ENCODE data around the gene ITFG1.

ITFG1 gene

DNA sequence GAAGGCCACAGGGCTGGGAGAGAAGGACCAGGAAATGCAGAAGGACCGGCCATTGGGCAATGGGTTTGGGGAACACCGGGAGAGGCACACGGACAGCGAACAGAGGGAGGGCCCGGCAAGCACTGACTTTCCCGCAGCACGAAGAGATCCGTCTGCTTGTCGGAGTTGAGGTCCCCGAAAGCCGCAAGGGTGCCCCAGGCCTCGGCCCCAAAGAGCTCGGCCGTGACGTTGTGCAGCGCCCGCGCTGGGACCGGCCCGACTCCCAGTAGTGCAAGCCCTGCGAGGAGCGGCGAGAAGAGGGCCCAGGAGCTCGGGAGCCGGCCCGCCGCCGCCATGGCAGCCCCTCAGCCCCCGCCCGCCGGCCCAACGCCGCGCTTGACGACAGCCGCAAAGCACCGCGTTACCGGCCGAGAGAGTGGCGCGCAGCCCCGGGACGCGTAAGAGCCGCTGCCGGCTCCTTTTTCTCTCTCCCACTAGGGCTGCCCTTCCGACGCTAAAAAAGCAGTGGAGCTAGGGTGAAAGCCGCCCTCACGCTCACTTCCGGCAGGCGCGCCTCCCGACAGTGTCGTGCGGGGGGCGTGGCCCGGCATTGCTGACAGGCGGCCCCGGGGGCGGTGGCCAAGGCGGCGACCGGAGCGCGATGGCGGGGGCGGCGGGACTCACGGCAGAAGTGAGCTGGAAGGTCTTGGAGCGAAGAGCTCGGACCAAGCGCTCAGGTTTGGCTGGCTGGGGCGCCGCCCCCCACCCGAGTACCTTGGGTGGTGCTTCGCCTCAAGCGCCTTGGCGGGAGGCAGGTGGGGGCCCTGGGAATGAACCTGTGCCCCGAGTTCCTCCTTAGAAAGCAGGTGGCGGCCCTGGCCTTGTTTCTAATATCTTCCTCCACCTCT lies at the start of gene ITFG1, which contains the start of gene PHKB:
Gene ITFG1 (minus strand): TSS at position 353 of the 887 bp plus-strand sequence. CDS start 18 bp downstream, at position 335.
Gene PHKB (plus strand): TSS at position 621 of the 887 bp plus-strand sequence. CDS start 20 bp downstream, at position 641.
- DNase-seq (ENCODE audit: low read depth): peak; percentile 59

DNA sequence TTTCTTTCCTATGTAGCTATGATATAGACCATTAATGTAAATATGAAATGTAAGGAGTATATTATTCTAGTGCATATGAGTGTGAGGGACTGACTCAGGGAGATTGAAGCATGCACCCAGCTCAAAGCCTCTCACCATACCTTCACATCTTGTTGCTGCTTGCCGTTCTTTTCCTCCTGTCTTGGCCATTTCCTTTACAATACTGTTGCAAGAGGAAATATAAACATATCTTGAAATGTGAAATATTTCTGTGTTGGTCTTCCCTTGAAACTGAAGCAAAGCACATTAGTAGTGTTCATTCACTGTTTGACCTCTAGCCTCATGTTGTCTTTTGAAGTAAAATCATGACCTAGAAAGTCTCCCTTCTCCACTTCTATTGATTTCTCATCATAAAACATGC lies 46.8 kb upstream of the ITFG1 start:
- DNase-seq (ENCODE audit: low read depth): no peak

DNA sequence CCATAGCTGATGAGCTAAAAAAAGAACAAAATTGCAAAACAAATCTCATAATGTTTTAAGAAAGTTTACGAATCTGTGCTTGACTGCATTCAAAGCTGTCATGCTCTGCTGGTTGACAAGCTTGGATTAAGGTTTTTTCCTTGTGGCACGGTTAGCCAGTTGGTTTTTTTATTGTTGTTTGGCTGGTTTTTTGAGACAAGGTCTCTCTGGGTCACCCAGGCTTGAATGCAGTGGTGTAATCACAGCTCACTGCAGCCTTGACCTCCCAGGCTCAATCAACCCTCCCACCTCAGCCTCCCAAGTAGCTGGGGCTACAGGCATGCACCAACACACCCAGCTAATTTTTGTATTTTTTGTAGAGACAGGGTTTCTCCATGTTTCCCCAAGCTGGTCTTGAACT lies 45.9 kb upstream of the ITFG1 start:
- DNase-seq (ENCODE audit: low read depth): no peak

DNA sequence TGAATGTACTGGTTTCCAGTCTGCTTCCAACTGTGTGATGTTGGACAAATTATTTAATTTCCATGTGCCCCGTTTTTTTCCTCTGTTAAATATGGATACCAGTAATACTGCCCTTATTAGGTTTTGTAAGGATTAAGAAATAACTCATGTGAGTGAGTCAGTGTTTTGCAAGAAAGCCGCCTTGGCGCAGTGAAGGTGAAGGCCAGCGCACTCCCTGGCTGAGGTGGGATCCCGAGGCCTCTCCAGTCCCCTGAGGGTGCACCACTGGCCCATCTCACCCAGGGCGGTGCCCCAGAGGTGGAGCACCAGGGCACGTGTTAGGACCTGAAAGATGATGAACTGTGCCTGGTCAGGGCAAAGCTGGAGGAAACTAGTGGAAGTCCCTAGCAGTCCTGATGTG lies 43.7 kb upstream of the ITFG1 start:
- no peak for DNase-seq (ENCODE audit: low read depth)

DNA sequence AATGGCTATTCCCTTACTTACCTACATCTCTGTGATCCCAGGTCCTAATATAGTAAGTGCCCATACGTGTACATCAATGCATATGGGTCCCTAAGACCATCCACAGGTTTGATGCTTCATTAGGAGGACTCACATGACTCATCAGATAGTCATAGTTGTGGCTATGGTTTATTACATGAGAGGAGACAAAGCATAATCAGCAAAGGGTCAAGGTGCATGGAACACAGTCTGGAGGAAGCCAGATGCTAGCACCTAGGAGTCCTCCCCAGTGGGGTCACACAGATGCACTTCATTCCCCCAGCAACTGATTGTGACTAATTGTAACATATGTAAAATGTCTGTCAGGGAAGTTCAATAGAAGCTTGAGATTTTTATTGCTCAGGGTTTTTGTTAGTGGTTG lies 43.1 kb upstream of the ITFG1 start:
- DNase-seq (ENCODE audit: low read depth): no peak

DNA sequence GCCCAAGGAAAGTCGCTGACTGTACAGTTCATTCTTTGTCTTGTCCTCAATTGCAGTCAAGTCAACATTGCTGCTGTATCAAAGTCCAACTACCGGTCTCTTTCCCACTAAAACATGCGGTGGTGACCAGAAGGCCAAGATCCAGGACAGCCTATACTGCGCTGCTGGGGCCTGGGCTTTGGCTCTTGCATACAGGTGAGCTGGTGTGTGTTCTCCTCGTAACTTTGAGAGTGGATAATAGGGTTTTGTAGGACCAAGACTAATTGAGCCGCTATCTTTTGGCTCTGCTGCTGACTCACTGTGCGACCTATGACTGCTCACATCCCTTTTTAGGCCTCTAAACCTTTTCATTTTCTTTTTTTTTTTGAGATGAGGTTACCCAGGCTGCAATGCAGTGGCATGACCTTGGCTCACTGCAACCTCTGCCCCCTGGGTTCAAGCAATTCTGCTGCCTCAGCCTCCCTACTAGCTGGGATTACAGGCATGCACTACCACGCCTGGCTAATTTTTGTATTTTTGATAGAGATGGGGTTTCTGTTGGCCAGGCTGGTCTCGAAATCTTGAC lies 38.9 kb upstream of the ITFG1 start:
- DNase-seq (ENCODE audit: low read depth): no peak

DNA sequence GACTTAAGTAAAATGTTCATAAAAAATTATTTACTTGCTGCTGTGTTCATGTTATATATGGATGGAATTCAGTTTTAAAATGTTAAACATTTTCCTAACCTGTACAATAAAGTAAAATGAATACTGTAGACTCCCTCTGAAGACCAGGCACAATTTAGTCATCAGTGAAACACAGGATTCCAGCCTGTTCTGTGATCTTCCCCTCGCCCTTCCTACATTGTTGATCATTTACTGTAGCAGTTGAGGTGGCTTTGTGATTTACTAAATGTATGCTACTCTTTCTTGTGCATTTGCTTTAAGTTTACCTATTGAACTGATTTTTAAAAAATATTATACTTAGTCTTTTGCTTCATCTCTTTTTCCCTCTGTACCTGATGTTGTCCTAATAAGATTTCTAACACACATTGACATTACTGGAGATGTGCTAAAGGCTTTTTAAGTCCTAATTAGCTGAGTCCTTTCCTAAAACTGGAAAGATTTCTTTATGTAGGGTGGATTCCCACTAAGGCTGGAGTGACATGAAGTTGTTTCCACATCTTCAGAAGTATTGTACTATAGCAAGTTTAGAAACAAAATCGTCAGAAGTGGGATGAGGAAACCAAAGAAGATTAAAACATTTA lies 38.3 kb upstream of the ITFG1 start:
- no peak for DNase-seq (ENCODE audit: low read depth)

DNA sequence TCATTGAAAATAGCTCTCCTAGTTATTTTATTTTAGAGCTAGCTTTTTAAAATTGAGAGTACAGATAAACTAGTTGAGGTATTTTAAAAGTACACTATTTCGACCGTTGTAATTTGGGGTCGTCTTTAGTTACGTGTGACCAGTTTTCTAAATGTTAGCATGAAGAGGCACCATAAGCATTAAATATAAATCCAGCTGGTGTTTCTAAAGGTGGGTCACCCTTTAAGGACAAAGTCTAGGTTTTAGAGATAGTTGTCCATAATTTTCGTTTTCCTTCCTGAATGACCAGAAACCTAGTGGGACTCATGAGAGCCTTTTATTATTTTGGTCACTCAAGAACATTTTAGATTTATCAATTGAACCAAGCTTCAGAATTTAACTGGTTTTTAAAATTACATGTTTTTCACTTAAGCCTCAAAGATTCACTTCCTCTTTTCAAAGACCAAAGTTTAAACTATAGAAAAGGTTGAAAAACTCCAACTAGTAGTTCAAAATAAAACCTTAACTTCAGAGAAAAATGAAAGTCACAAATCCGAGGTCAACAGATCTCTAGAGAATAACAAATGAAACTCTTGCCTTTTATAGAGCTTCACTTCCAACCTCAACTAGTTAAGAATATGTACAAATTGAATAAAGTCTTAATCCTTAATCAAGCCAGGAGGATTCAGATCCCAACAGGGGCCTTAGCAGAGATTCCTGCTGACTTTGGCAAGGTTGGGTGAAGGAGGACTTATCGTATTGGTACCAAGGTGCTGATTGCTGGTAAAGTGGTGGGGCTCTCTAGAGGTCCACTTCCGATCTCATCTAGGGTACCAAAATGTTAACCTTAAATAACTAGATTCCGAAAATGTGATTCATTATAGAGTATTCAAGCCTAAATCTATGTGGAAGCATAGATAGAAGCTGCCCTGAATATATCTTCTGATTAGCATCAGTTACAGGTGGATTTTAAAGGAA lies 32.8 kb upstream of the ITFG1 start:
- no peak for DNase-seq (ENCODE audit: low read depth)

DNA sequence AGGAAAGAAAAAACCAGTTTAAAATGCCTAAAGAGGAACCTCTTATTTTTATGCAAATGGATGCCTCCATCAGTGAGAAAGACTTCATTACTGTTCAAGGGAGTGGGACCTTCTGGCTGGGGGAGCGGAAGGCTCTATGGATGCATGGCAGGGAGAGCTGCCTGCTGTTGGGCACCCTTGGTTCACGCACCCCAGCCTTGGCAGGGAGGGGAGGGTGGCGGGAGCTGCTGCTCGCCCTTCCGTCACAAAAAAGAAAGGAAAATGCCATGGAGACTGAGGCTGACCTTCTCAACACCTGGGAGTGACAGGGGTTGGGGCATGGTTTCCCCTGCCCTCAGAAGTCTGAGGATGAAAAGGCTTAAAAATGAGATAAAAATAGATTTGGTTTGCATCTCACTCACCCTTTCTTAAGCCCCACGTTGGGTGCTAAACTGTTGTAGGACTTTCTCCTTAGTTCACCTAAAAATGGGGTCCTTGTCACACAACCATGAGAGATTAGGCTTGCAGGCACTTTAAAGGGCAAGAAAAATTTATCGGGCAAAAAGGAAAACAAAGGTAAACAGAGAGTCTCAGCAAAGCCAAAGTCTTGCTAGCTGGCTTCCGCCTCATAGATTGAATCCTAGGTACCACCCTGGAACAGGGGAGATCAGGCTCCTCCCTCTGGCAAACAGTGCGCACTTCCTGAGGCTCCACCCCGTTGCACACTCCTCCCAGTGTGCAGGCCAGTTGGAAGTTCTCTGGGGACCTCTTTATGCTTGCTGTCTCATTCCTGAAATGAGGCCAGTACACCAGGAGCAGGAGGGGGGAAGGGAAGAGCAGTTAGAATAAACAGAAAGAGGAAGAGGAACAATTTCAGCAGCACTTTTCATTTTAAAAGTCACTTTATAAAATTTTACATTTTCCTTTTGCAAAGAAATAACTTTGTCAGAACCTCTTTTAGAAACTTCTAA lies 31.8 kb upstream of the ITFG1 start:
- no peak for DNase-seq (ENCODE audit: low read depth)

DNA sequence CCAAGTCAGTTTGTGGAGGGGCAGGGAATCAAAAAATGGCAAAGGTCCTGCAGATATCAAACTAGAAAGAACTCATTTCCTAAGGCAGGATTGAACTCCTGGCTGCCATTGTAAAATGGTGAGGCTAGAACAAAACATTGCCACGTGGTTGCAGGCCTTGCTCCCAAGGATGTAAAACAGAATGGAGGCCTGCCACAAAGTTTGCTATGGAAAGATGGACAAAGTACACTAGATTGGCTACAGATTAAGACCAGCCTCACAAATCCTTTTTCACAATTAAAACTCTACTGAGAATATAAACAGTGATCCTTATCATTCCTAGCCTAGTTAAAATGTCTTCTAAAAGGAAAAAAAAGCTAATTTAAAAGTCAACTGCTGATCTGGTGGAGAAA lies 31.2 kb upstream of the ITFG1 start:
- DNase-seq (ENCODE audit: low read depth): no peak

DNA sequence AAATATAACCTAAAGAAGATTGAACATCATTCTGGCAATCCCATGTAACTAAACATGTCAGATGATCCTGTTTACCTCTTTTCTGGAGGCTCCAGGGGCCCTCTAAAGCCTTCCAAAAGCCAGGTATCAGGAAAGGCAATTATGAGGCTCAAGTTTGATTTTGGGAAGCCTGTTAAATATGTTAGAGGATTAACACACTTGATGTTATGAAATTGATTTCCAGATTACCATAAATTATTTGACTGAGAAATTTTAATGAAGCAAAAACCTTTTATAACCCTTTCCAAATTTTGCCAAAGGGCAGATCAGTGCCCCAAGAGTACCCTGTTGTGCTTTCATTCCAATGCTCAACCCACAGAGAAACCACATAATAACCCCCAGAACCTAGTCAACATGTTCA lies 29.6 kb upstream of the ITFG1 start:
- DNase-seq (ENCODE audit: low read depth): no peak

DNA sequence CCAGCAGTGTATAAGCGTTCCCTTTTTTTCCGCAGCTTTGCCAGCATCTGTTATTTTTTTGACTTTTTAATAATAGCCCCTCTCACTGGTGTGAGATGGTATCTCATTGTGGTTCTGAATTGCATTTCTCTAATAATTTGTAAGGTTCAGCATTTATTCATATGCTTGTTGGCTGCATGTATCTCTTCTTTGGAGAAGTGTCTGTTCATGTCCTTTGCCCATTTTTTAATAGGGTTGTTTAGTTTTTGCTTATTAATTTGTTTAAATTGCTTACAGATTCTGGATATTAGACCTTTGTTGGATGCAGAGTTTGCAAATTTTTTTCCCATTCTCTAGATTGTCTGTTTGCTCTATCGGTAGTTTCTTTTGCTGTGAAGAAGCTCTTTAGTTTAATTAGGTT lies 27.2 kb upstream of the ITFG1 start:
- DNase-seq (ENCODE audit: low read depth): no peak

DNA sequence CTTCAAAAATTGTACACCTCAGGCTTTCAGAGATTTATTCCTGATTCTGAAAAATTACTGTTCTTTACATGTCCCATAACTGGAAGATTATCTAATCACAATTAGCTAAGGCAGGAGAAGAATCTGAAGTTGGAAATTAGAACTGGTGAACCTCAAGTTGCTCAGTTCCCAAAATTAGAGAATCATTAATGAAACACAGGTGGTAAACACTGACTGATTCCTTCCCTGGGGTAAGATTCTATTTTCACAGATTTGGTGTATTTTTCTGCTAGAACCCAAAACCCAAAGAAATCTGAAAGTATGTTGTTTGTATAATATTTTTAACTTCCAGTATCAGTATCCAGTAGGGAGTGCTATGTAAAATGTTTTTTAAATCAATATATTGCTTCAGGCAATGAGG lies 26.0 kb upstream of the ITFG1 start:
- DNase-seq (ENCODE audit: low read depth): no peak

DNA sequence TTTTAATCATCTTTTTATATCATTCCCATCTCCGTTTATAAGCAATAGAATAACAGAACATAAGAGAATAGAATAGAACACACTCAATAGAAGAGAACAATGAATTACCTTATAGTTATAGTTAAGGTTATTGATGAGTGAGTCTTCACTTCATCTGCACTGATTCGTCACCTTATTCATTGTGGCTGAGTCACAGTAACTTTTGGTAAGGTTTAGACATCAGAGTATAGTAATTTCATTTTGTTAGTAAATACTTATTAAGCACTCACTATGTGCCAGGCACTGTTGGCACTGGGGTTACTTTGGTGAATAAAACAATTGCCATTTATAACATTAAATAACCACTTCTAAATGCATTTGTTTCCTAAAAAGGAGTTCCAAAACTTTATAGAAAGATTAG lies 22.8 kb upstream of the ITFG1 start:
- no peak for DNase-seq (ENCODE audit: low read depth)

DNA sequence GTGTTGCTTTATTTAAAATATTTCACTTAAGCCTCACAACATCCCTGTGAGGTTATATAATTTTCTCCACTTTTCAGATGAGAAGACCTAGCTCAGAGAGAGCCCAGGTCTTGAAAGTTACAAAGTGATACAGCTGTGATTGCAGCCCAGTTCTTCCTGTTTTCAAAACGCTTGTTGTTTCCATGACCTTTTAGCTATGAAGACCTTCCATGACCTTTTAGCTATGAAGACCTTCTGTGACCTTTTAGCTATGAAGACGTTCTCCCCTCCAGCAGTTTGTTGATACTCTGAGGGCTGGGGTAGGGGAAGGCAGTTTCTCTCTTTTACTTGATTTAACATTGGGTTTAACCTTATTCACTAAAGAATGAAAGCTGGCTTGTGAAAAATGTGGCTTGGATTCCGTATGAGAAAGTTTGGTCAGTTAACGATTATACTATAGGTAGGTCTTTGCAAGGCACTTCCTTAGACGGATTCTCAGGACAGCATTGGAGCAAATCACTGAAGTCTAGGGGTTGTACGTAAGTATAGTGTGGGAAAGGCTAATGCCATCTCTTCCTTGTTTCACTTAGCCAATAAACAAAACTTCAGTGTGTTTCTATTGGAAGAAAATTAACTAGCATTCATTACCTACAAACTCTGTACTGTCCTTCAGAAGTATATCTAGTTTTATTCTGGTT lies 21.0 kb upstream of the ITFG1 start:
- DNase-seq (ENCODE audit: low read depth): no peak

DNA sequence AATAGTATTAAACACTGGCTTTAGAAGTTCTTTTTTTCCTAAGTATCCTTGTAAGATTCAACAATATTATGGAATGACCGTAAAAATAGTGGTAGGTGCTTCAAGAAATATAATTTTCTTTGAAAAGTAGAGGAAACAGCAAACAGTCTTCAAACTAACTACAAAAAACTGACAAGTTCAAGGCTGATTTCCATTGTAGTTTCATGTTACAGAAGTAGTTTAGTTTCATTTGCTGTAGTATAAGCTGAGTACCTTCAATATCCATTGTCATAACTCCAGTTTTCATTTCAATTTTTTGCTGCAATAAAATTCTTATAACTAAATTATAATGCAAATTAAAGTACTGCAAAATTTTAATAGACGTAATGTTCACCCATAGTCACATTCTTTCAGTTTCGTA lies 19.5 kb upstream of the ITFG1 start:
- no peak for DNase-seq (ENCODE audit: low read depth)

DNA sequence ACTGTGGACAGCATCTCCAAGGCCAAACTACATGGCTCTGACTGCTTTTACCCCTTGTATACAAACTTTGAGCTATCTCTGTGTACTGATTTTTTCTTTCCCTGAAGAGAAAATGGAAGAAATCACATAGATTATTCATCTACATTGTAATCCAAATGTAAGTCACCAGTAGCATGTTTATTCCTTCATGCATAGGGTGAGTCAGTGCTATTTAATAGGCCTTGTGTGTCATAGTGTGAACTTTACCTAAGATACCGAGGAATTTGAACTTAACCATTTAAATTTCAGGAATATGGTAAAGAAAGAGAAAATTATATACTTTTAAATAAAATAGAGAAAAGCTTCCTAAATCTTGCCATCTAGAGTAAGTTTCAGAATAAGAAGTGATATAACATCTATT lies 16.8 kb upstream of the ITFG1 start:
- DNase-seq (ENCODE audit: low read depth): no peak

DNA sequence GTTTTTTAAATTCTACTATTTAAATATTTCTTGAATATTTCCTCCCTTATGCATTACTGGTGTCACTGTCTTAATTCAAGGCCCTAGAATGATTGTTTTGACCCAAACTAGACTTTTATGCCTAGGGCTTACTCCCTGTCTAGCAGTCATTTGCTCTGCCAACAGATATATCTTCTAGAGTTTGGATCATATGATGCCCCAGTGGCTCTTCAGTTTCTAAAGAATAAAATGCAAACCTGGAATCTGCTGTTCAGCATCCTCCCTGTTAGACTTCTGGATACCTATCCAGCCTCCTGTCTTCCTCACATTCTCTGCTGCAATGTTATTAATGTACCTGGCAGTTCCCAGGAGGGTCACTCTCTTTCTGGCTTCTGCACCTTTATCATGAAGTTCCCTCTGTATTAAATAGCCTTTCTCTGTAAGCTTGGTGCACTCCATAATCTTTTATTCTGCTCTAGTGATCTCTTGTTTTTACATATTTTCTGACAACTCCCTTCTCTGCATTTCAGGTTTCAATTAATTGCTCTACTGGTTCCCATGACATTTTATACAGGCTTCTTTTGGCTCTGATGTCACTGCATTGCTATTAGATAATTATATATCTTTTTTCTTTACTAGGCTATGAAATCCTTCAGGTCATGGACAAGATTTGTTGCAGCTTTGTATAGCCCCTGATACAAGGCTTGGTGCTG lies 15.9 kb upstream of the ITFG1 start:
- no peak for DNase-seq (ENCODE audit: low read depth)

DNA sequence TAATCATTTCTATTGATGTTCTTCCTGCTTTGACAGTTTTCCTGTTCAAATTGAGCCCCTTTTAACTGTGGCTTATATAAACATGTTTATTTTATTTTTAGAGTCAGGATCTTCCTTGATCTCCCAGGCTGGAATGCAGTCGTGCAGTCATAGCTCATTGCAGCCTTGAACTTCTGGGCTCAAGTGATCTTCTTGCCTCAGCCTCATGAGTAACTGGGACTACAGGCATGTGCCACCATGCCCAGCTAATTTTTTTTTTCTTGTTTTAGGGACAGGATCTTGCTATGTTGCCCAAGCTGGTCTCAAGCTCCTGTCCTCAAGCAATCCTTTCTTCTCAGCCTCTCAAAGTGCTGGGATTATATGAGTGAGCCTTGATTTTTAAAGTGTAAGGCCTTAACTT lies 14.9 kb upstream of the ITFG1 start:
- no peak for DNase-seq (ENCODE audit: low read depth)

DNA sequence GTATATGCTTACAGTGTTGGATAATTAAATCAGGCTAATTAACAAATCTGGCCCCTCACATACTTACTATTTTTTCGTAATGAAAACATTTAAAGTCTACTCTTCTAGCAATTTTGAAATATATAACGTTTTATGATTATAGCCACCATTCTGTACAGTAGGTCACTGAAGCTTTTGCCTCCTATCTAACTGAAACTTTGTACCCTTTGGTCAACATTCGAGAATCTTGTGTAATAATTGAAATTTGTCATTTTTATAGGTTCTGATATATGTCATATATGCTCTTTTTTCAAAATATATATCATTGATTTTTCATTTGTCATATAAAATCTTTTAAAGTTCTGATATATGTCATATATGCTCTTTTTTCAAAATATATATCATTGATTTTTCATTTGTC lies 12.9 kb upstream of the ITFG1 start:
- DNase-seq (ENCODE audit: low read depth): no peak
